ENCODE results near the gene OR6B3. TPM values are rescaled to one million over a fixed set of nuclear protein-coding genes. Genes with fewer than 3 reads are reported as not detected.
"Not testable (repeated sequence)": the region's sequence is repeated elsewhere in the genome, so short reads cannot be mapped to it uniquely, and the experiment has no call there.

The OR6B3 gene
- total RNA-seq, 1 donor from 2014 or later = not detected

DNA sequence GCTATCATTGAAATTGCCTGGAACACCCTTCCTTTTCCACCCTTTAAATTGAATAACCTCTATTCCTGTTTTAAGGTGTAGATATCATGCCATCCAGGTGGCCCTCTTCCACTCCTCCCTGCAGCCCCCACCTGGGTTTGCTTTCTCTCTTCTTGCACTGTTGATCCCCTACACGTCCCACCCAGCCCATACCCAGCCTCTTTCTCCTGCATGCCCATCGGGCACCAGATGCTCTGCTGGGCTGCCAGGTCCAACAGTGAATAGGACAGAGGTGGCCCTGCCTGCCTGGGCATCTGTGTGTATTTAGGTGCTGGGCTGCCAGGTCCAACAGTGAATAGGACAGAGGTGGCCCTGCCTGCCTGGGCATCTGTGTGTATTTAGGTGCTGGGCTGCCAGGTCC is 9.2 kb downstream of the OR6B3 start:
- DNase-seq (ENCODE audit: low read depth in 2 of 2) = not testable (repeated sequence)

GRCh38 chr2:240043279-240043989 is 9.9 kb downstream of the OR6B3 start:
- no peak for DNase-seq (ENCODE audit: low read depth in 2 of 2)

GRCh38 chr2:240042740-240043139 is 10.6 kb downstream of the OR6B3 start:
- no peak for DNase-seq (ENCODE audit: low read depth in 2 of 2)

GRCh38 chr2:240041363-240041762 is 12.0 kb downstream of the OR6B3 start:
- DNase-seq (ENCODE audit: low read depth in 2 of 2) = no peak

- no peak for DNase-seq (ENCODE audit: low read depth in 2 of 2)
Measured at GRCh38 chr2:240037358-240037757, 16.0 kb downstream of the OR6B3 start.

- DNase-seq (ENCODE audit: low read depth in 2 of 2) = no peak
Measured at GRCh38 chr2:240033330-240033678, 20.0 kb downstream of the OR6B3 start.

DNA sequence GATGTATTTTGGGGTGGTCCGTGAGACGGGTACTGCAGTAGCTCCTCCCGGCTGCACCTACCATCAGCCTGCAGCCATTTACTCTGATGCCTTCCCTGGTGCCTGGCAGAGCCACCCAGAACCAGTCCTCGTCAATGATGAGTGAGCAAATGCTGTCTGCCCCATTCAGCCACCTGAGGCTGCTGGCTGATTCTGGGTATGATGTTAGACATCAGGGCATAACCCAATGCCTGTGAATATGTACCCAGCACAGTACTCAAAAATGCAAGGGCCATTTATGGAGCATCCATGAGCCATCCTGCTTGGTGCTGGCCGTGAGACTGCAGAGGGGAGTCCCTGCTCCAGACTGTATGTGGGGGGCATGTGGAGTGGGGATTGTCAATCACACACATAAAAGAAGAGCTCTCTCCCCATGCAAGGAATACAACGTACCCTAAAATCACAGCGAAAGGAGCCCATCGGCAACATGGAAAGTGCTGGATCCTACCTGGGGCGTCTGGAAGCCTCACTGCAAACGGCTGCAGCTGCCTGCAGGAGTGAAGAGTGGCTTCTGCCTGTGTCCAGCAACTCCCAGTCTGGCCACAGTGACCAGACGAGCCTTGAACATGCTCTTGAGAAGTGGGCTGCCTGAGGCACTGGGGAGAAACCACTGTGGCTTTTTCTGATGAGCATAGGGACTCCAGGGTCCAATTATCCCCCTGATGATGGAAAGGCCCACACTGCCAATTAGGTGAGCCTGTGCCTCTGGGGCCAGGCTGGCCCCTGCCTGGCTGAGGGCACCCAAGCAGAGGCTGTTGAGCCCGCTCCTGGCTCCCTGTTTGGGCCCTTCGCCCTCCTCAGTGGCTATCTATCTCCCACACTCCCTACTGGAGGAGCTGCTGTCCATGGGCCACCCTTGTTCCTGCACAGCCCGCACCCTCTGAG is 20.7 kb downstream of the OR6B3 start:
- no peak for DNase-seq (ENCODE audit: low read depth in 2 of 2)

- DNase-seq (ENCODE audit: low read depth in 2 of 2) = no peak
Measured at GRCh38 chr2:240030379-240031094, 22.8 kb downstream of the OR6B3 start, which contains the start of gene OR6B2. OR6B2 (minus strand) TSS chr2:240030429; CDS start chr2:240030429, 0 bp downstream.

- DNase-seq (ENCODE audit: low read depth in 2 of 2) = peak in 1 of 2 donors; percentile 19
Measured at GRCh38 chr2:240024766-240025165, 28.6 kb downstream of the OR6B3 start.

DNA sequence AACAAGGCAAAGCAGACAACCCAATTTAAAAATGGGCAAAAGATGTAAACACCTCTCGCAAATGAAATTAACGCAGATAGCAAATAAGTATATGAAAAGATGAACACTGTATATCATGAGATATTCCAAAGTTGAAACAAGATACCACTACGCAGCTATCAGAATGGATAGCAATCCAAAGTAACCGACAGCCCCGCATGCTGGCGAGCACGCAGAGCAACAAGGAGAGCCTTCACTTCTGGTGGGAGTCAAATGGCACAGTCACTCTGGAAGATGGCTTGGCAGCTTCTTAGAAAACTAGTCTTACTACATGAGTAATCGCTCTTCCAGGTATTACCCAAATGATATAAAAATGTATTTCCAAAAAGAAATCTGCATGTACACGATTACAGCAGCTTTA is 29.5 kb downstream of the OR6B3 start:
- DNase-seq (ENCODE audit: low read depth in 2 of 2) = no peak

GRCh38 chr2:240021488-240022104 is 31.7 kb downstream of the OR6B3 start:
- peak; percentile 48 to 74 for DNase-seq (ENCODE audit: low read depth in 2 of 2)

GRCh38 chr2:240018071-240018750 is 35.1 kb downstream of the OR6B3 start:
- no peak for DNase-seq (ENCODE audit: low read depth in 2 of 2)

GRCh38 chr2:240014327-240014726 is 39.0 kb downstream of the OR6B3 start:
- no peak for DNase-seq (ENCODE audit: low read depth in 2 of 2)

- peak in 1 of 2 donors; percentile 7 for DNase-seq (ENCODE audit: low read depth in 2 of 2)
Measured at GRCh38 chr2:240013343-240013742, 40.0 kb downstream of the OR6B3 start.

GRCh38 chr2:240002983-240003382 is 50.3 kb downstream of the OR6B3 start:
- DNase-seq (ENCODE audit: low read depth in 2 of 2) = no peak

- DNase-seq (ENCODE audit: low read depth in 2 of 2) = no peak
Measured at GRCh38 chr2:240000671-240001070, 52.6 kb downstream of the OR6B3 start.

- no peak for DNase-seq (ENCODE audit: low read depth in 2 of 2)
Measured at GRCh38 chr2:239997686-239998409, 55.5 kb downstream of the OR6B3 start.

Measured in dermis microvascular lymphatic vessel endothelial cell (primary cell).